Coronary artery (tissue), 2 donors: ENCODE measurements around the gene QPCTL.
"Not testable (repeated sequence)": the region's sequence is repeated elsewhere in the genome, so short reads cannot be mapped to it uniquely, and the experiment has no call there.

Experiments
- DNase-seq: peaks from one replicate; pipeline ENCODE4 v3.0.0-alpha.2; 2017; ENCODE audit warnings: low spot score
- H3K27ac ChIP-seq, 2 donors: fragments of 200-600 bp; sonication (generic); one replicate each; pipeline ENCODE4 v1.5.1; 2016 to 2019
- H3K4me3 ChIP-seq: fragments of 200-600 bp; sonication (generic); 2 replicates; pipeline ENCODE4 v1.5.1; 2016; ENCODE audit warnings: mild to moderate bottlenecking, moderate library complexity
- TF ChIP-seq, protein P1 (sequence below): fragments of 200-600 bp; sonication (generic); IDR thresholded peaks from one replicate; pipeline ENCODE4 v1.5.1; 2019; ENCODE audit warnings: antibody characterized with exemption

QPCTL gene

DNA sequence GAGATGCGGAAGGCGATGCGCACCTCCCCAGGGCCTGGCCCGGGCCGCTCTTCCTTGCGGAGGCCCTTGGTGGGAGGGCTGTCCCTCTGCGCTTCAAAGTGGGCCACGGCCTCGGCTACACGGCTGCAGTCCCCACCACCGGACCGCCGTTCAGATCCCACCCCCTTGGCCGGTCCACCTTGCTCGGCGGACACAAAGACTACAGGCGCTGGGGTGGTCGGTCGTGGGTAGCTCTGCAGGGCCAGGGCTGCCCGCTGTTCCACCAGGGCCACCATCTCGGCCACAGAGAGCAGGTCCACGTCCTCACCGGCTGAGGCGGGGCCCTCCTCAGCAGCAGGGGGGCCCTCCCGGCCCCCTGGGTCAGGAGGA lies 20.2 kb downstream of the QPCTL start:
- H3K27ac ChIP-seq = no peak overlapping the region
- TF ChIP-seq, protein P1, sequence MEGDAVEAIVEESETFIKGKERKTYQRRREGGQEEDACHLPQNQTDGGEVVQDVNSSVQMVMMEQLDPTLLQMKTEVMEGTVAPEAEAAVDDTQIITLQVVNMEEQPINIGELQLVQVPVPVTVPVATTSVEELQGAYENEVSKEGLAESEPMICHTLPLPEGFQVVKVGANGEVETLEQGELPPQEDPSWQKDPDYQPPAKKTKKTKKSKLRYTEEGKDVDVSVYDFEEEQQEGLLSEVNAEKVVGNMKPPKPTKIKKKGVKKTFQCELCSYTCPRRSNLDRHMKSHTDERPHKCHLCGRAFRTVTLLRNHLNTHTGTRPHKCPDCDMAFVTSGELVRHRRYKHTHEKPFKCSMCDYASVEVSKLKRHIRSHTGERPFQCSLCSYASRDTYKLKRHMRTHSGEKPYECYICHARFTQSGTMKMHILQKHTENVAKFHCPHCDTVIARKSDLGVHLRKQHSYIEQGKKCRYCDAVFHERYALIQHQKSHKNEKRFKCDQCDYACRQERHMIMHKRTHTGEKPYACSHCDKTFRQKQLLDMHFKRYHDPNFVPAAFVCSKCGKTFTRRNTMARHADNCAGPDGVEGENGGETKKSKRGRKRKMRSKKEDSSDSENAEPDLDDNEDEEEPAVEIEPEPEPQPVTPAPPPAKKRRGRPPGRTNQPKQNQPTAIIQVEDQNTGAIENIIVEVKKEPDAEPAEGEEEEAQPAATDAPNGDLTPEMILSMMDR = no peak
- no peak overlapping the region for H3K4me3 ChIP-seq
- no peak for DNase-seq

DNA sequence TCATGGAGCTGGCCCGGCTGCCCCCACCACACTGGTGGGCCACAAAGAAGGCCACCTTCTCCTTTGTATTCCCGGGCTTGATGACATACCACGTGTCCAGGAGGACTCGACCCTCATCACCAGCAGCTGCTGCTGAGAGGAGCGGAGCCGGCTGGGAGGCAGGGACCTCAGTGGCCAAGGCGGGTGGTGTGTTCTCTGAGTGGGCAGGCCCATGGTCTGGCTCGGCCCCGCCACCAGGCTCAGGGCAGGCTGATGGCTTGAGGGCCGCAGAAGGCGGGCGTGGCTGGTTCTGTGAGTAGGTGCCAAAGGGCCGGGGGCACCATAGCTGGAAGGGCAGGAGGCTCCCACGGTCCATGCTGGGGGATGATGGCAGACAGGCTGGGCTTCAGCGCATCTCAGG lies 20.7 kb downstream of the QPCTL start:
- Histone ChIP-seq H3K4me3 (no peak overlapping the region), H3K27ac (no peak overlapping the region)
- TF ChIP-seq, protein P1 = no peak
- DNase-seq = no peak

DNA sequence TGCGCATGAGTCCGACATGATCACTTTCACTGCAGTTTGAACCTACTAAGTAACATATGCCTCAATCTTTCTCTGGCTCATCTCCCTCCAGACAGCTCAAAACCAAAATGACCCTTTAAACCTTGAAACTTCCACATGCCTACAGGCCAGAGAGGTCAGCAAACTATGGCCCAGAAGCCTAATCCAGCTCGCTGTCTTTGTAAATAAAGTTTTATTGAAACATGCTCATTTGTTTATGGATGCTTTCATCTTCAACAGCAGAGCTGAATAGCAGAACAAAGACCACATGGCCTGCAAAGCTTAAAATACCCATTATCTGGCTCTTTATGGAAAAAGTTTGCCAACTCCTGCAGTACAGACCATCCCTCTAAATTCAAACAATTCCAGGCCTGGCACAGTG lies 22.7 kb downstream of the QPCTL start:
- Histone ChIP-seq H3K27ac (no peak overlapping the region), H3K4me3 (no peak overlapping the region)
- TF ChIP-seq, protein P1 = no peak
- no peak for DNase-seq

DNA sequence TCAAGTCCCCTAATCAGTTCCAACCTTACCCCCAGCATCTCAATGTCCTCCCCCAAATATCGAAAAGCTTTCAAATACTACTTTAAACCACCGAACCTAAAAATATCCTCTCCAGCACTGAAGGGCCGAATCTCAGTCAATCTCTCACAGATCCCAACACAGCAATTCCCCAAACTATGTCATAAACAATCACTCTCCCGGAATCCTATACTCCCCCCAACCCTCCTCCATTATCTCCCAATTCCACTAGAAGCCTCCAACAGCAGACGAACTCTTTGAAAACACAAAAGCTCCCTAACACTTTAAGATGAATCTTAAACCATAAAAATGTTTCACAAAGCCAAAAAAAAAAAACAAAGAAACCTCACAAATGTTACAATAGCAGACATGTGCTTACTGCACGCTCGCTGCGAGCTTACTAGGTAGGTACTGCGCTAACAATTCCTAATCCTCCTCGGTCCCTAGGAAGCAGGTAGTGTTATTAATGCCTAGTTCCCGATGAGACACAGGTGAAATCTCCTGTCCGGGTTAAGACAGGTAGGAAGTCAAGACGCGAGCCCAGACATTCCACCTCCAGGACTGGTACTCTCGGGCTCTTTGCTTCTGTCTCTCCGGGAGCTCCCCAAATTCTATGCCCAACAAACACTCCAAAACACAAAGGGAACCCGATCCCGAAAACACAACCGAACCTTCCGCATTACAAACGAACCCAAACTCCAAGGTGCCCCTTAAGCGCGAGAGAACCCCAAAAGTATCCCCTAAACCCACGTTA lies 24.1 kb downstream of the QPCTL start:
- Histone ChIP-seq H3K27ac (peak overlapping the region; percentile 69 to 95), H3K4me3 (peak overlapping the region; percentile 70)
- TF ChIP-seq, protein P1 = no peak
- no peak for DNase-seq

DNA sequence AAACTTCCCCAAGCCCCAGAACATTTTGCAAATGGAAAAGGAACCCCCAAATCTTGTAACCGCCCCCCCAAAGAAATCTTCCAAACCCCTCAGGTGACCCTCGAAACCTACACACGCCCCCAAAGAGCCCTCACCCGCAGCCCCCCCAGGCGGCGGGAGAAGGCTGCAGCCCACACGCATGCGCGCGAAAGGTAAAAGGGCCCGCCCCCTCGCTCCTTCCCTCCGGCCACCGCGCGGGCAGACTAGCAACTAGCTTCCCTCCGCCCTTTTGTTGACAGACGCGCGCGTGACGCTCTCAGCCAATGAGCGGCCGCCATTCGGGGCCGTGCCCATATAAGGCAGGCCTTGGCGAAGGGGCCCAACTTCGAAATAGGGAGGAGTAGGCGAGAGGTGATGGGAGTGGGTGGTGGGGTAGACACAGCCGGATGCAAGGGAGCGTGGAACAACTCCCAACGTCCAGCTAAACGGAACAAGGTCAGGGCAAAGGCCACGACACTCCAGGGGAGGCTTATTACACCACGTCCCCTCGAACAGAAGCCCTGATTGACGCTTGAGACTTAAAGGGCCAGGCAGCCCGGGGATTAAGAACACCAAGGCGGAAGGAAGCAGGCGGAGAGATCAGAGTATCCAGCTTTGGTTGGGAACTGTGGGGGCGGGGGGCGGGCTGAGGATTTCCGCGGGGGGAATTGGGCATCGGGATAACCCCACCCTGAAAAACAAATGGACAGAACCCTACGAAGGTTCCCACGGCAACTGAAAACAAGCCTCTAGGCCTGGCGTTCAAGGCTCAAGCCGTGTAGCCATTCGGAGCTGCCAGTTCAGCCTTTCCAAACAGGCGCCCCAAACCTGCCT lies 24.9 kb downstream of the QPCTL start:
- TF ChIP-seq, protein P1 = no peak
- H3K4me3 ChIP-seq = peak overlapping the region; percentile 70
- DNase-seq = peak; percentile 99
- peak overlapping the region; percentile 82 to 95 for H3K27ac ChIP-seq

DNA sequence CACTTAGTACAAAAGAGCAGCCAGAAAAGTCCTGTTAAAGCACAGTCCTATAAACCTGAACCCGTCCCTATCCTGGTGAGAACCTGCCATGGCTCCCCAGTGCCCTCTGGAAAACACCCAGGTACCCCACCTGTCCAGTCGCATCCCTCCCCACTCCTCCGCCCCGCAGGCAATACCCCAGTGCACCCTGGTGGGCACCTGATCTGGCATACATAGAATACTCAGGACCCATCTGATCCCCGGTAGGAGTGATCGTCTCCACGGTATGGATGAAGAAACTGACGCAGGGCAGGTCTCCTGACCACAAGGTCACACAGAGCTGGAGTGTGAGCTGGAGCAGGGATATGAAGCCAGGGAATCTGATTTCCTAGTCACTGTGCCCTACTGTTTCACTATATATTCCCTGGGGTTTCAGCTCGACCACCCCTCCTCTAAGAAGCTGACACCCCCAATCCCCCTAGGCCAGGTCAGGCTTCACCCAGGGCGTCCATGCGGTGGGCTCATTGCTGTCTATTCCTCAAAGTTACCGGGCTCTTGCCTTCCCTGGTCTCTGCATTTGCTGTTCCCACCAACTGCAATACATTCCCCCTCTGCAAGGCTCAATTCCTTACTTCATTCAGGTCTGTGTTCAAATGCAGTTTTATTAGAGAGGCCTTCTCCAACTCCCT lies 25.7 kb downstream of the QPCTL start:
- peak overlapping the region; percentile 70 for H3K4me3 ChIP-seq
- H3K27ac ChIP-seq = peak overlapping the region; percentile 82 to 95
- peak; percentile 81 for DNase-seq
- TF ChIP-seq, protein P1 = no peak

DNA sequence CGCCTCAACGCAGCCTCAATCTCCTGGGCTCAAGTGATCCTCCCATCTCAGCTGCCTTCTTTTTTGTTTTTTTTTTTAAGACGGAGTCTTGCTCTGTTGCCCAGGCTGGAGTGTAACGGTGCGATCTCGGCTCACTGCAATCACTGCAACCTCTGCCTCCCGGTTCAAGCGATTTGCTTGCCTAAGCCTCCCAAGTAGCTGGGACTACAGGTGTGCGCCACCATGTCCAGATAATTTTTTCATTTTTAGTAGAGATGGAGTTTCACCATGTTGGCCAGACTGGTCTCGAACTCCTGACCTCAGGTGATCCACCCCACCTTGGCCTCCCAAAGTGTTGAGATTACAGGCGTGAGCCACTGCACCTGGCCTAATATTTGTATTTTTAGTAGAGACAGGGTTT lies 27.6 kb downstream of the QPCTL start:
- not testable (repeated sequence) for H3K4me3 ChIP-seq, H3K27ac ChIP-seq, DNase-seq

DNA sequence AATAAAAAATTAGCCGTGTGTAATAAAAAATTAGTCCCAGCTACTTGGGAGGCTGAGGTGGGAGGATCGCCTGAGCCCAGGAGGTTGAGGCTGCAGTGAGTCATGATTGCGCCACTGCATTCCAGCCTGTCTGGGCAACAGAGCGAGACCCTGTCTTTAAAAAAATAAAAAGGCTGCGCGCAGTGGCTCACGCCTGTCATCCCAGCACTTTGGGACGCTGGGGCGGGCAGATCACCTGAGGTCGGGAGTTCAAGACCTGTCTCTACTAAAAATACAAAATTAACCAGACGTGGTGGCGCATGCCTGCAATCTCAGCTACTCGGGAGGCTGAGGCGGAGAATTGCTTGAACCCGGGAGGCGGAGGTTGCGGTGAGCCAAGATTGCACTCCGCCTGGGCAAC lies 36.2 kb downstream of the QPCTL start:
- not testable (repeated sequence) for DNase-seq, H3K27ac ChIP-seq, H3K4me3 ChIP-seq
